T follicular helper cell (primary cell): Measurements from ENCODE around the gene SLC35F5.
"Not testable (repeated sequence)": the region's sequence is repeated elsewhere in the genome, so short reads cannot be mapped to it uniquely, and the experiment has no call there.

Source experiments
- DNase-seq: peaks from one replicate; pipeline ENCODE4 v3.0.0-alpha.2; 2020; ENCODE audit warnings: low read depth

The SLC35F5 gene

GRCh38 chr2:113697516-113697915, 58.9 kb downstream of the SLC35F5 start:
- DNase-seq = no peak

- no peak for DNase-seq
Measured at GRCh38 chr2:113694438-113694837, 62.0 kb downstream of the SLC35F5 start.

- no peak for DNase-seq
Measured at GRCh38 chr2:113692698-113693428, 63.6 kb downstream of the SLC35F5 start.

- DNase-seq = not testable (repeated sequence)
Measured at GRCh38 chr2:113690871-113691270, 65.6 kb downstream of the SLC35F5 start.

GRCh38 chr2:113686537-113686936, 69.9 kb downstream of the SLC35F5 start:
- DNase-seq = no peak

- DNase-seq = no peak
Measured at GRCh38 chr2:113685471-113685870, 71.0 kb downstream of the SLC35F5 start.

- no peak for DNase-seq
Measured at GRCh38 chr2:113679457-113679856, 77.0 kb downstream of the SLC35F5 start.

GRCh38 chr2:113677330-113677729, 79.1 kb downstream of the SLC35F5 start:
- DNase-seq = no peak

- no peak for DNase-seq
Measured at GRCh38 chr2:113676623-113677266, 79.7 kb downstream of the SLC35F5 start.

GRCh38 chr2:113675875-113676274, 80.6 kb downstream of the SLC35F5 start:
- no peak for DNase-seq

GRCh38 chr2:113672326-113672932, 84.0 kb downstream of the SLC35F5 start:
- DNase-seq = no peak

GRCh38 chr2:113669013-113669412, 87.4 kb downstream of the SLC35F5 start:
- not testable (repeated sequence) for DNase-seq

- DNase-seq = not testable (repeated sequence)
Measured at GRCh38 chr2:113664761-113665533, 91.5 kb downstream of the SLC35F5 start.

GRCh38 chr2:113663285-113664060, 93.0 kb downstream of the SLC35F5 start:
- DNase-seq = not testable (repeated sequence)
